HEK293 (cell line): ENCODE data around the gene NEK7.

ENCODE experiments used
- CTCF ChIA-PET: fragments of 350-600 bp; formaldehyde crosslinking; extraction: SDS; loops from one replicate; lab custom pipeline; 2021; ENCODE audit warnings: antibody characterized with exemption; lab: Yijun Ruan, JAX
- POLR2A ChIA-PET: fragments of 300-600 bp; formaldehyde crosslinking; extraction: SDS; loops from one replicate; lab custom pipeline; 2020; ENCODE audit warnings: antibody characterized with exemption, inconsistent platforms; lab: Yijun Ruan, JAX
- H3K27ac ChIP-seq: fragments of 200-500 bp; sonication (Bioruptor generic); 2 replicates; pipeline ENCODE4 v1.5.1; 2014; ENCODE audit warnings: low read depth, low read length, control low read depth, inconsistent platforms; ENCODE audit errors: extremely low read depth
- H3K36me3 ChIP-seq, 2 experiments: fragments of 200-500 bp in 1 of 2; sonication (Bioruptor generic) in 1 of 2; 1 replicate in 1 of 2; 2 replicates in 1 of 2; pipeline ENCODE4 v1.5.1; 2014 to 2017; ENCODE audit warnings: inconsistent platforms in 2 of 2, low read length in 2 of 2; ENCODE audit not compliant: control insufficient read depth in 2 of 2, insufficient read depth in 1 of 2
- H3K4me1 ChIP-seq: fragments of 200-500 bp; sonication (Bioruptor generic); 2 replicates; pipeline ENCODE4 v1.5.1; 2014; ENCODE audit warnings: mild to moderate bottlenecking, low read length, inconsistent platforms; ENCODE audit not compliant: control insufficient read depth, insufficient read depth
- H3K4me3 ChIP-seq: 2 replicates; pipeline ENCODE4 v1.5.1; 2011; ENCODE audit warnings: low read depth, mild to moderate bottlenecking, control low read depth, low read length, moderate library complexity
- H3K9me3 ChIP-seq: fragments of 200-500 bp; sonication (Bioruptor generic); 2 replicates; pipeline ENCODE4 v1.5.1; 2014; ENCODE audit warnings: low read depth, low read length, inconsistent platforms; ENCODE audit not compliant: control insufficient read depth, insufficient read depth
- BCL11A ChIP-seq: fragments of 450-650 bp; formaldehyde crosslinking; IDR thresholded peaks from 2 replicates; pipeline ENCODE4 v1.5.1; 2016; ENCODE audit warnings: low read depth, missing biosample characterization, missing genetic modification characterization
- KLF16 ChIP-seq: fragments of 450-650 bp; formaldehyde crosslinking; IDR thresholded peaks from 2 replicates; pipeline ENCODE4 v1.5.1; 2017; ENCODE audit warnings: missing biosample characterization, missing genetic modification characterization
- KLF8 ChIP-seq: fragments of 450-650 bp; formaldehyde crosslinking; IDR thresholded peaks from 2 replicates; pipeline ENCODE4 v1.5.1; 2016; ENCODE audit warnings: missing biosample characterization, missing genetic modification characterization
- ZNF10 ChIP-seq: fragments of 450-650 bp; formaldehyde crosslinking; IDR thresholded peaks from 2 replicates; pipeline ENCODE4 v1.5.1; 2017; ENCODE audit warnings: missing biosample characterization, missing genetic modification characterization
- ZNF112 ChIP-seq: fragments of 450-650 bp; formaldehyde crosslinking; IDR thresholded peaks from 2 replicates; pipeline ENCODE4 v1.5.0; 2017; ENCODE audit warnings: missing biosample characterization, missing genetic modification characterization
- ZNF140 ChIP-seq: fragments of 450-650 bp; formaldehyde crosslinking; IDR thresholded peaks from 2 replicates; pipeline ENCODE4 v1.5.1; 2016; ENCODE audit warnings: missing biosample characterization, missing genetic modification characterization
- ZNF157 ChIP-seq: fragments of 450-650 bp; formaldehyde crosslinking; IDR thresholded peaks from 2 replicates; pipeline ENCODE4 v1.5.1; 2016; ENCODE audit warnings: missing biosample characterization, missing genetic modification characterization
- ZNF16 ChIP-seq: fragments of 450-650 bp; formaldehyde crosslinking; IDR thresholded peaks from 2 replicates; pipeline ENCODE4 v1.5.1; 2016; ENCODE audit warnings: low read depth, missing biosample characterization, missing genetic modification characterization
- ZNF174 ChIP-seq: fragments of 450-650 bp; formaldehyde crosslinking; IDR thresholded peaks from 2 replicates; pipeline ENCODE4 v1.5.0; 2017; ENCODE audit warnings: missing biosample characterization, mild to moderate bottlenecking, missing genetic modification characterization
- ZNF274 ChIP-seq, 2 experiments: fragments of 200-500 bp in 1 of 2; fragments of 450-650 bp in 1 of 2; sonication (Bioruptor generic) in 1 of 2; formaldehyde crosslinking in 1 of 2; IDR thresholded peaks; 2 replicates each; pipeline versions ENCODE4 v1.5.1 to v1.6.1; 2014 to 2016; ENCODE audit warnings: borderline replicate concordance in 1 of 2, inconsistent platforms in 1 of 2, low read length in 1 of 2, missing biosample characterization in 1 of 2, missing genetic modification characterization in 1 of 2
- ZNF350 ChIP-seq: fragments of 450-650 bp; formaldehyde crosslinking; IDR thresholded peaks from 2 replicates; pipeline ENCODE4 v1.5.0; 2017; ENCODE audit warnings: missing biosample characterization, mild to moderate bottlenecking, missing genetic modification characterization
- ZNF501 ChIP-seq: fragments of 450-650 bp; formaldehyde crosslinking; IDR thresholded peaks from 2 replicates; pipeline ENCODE4 v1.5.1; 2016; ENCODE audit warnings: missing biosample characterization, missing genetic modification characterization
- ZNF510 ChIP-seq: fragments of 450-650 bp; formaldehyde crosslinking; IDR thresholded peaks from 2 replicates; pipeline ENCODE4 v1.5.1; 2018; ENCODE audit warnings: mild to moderate bottlenecking, missing genetic modification characterization, missing biosample characterization; ENCODE audit not compliant: insufficient replicate concordance
- ZNF560 ChIP-seq: fragments of 450-650 bp; formaldehyde crosslinking; IDR thresholded peaks from 2 replicates; pipeline ENCODE4 v1.5.1; 2017; ENCODE audit warnings: missing biosample characterization, missing genetic modification characterization, borderline replicate concordance
- TF ChIP-seq, protein P1 (sequence below): fragments of 450-650 bp; formaldehyde crosslinking; conservative IDR thresholded peaks from 2 replicates; pipeline ENCODE4 v1.5.1; 2016; ENCODE audit warnings: low read depth, missing biosample characterization, missing genetic modification characterization
- TF ChIP-seq, protein P2 (sequence below): fragments of 450-650 bp; formaldehyde crosslinking; IDR thresholded peaks from 2 replicates; pipeline ENCODE4 v1.5.0; 2017; ENCODE audit warnings: missing biosample characterization, missing genetic modification characterization, borderline replicate concordance
- TF ChIP-seq, protein P3 (sequence below): fragments of 450-650 bp; formaldehyde crosslinking; IDR thresholded peaks from 2 replicates; pipeline ENCODE4 v1.5.1; 2017; ENCODE audit warnings: missing biosample characterization, missing genetic modification characterization
- TF ChIP-seq, protein P4 (sequence below): fragments of 450-650 bp; formaldehyde crosslinking; IDR thresholded peaks from 2 replicates; pipeline ENCODE4 v1.5.1; 2016; ENCODE audit warnings: missing biosample characterization, missing genetic modification characterization

Gene NEK7

DNA sequence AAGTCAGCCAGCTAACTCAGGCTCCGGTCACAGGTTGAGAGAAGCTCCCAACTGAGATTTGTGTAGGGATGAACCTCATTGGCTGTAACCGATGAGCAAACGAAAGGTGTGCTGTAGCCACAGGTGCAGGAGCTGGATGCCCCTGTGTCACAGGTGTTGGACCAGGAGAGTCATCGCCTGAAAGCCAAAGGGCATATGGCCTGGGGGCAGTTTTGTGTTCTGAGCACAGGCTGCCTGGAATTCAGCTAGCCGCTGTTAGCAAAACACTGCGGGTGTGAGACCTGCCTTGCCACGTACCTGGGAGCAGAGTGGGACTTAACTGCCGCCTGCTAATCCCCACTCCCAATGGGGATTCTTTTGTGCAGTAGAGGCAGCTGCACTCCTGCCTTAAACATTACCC is 55.3 kb downstream of the NEK7 start:
- H3K9me3 ChIP-seq, result no peaks in the 10 kb centered on the region
- H3K4me1 ChIP-seq, result no peaks in the 10 kb centered on the region
- H3K4me3 ChIP-seq, result no peak overlapping the region
- peaks cover 0 to 7% of the 10 kb centered on the region in 2 experiments; a peak in 1 of 3 replicates for H3K36me3 ChIP-seq
- POLR2A ChIA-PET, result no interaction called here
- no peak overlapping the region for H3K27ac ChIP-seq
- no peak for TF ChIP-seq ZNF16
- TF ChIP-seq ZNF350 (tag by site-specific recombination), result no peak
- no peak for TF ChIP-seq ZNF140 (tag by site-specific recombination)
- TF ChIP-seq, protein P1, sequence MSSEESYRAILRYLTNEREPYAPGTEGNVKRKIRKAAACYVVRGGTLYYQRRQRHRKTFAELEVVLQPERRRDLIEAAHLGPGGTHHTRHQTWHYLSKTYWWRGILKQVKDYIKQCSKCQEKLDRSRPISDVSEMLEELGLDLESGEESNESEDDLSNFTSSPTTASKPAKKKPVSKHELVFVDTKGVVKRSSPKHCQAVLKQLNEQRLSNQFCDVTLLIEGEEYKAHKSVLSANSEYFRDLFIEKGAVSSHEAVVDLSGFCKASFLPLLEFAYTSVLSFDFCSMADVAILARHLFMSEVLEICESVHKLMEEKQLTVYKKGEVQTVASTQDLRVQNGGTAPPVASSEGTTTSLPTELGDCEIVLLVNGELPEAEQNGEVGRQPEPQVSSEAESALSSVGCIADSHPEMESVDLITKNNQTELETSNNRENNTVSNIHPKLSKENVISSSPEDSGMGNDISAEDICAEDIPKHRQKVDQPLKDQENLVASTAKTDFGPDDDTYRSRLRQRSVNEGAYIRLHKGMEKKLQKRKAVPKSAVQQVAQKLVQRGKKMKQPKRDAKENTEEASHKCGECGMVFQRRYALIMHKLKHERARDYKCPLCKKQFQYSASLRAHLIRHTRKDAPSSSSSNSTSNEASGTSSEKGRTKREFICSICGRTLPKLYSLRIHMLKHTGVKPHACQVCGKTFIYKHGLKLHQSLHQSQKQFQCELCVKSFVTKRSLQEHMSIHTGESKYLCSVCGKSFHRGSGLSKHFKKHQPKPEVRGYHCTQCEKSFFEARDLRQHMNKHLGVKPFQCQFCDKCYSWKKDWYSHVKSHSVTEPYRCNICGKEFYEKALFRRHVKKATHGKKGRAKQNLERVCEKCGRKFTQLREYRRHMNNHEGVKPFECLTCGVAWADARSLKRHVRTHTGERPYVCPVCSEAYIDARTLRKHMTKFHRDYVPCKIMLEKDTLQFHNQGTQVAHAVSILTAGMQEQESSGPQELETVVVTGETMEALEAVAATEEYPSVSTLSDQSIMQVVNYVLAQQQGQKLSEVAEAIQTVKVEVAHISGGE, result no peak
- TF ChIP-seq ZNF274 (IDR thresholded peaks at IDR 0.05; ENCODE audit: low read length), result no peak
- no peak for TF ChIP-seq ZNF274 (tag by site-specific recombination; IDR thresholded peaks at IDR 0.05; ENCODE audit: borderline replicate concordance)
- TF ChIP-seq, protein P2, sequence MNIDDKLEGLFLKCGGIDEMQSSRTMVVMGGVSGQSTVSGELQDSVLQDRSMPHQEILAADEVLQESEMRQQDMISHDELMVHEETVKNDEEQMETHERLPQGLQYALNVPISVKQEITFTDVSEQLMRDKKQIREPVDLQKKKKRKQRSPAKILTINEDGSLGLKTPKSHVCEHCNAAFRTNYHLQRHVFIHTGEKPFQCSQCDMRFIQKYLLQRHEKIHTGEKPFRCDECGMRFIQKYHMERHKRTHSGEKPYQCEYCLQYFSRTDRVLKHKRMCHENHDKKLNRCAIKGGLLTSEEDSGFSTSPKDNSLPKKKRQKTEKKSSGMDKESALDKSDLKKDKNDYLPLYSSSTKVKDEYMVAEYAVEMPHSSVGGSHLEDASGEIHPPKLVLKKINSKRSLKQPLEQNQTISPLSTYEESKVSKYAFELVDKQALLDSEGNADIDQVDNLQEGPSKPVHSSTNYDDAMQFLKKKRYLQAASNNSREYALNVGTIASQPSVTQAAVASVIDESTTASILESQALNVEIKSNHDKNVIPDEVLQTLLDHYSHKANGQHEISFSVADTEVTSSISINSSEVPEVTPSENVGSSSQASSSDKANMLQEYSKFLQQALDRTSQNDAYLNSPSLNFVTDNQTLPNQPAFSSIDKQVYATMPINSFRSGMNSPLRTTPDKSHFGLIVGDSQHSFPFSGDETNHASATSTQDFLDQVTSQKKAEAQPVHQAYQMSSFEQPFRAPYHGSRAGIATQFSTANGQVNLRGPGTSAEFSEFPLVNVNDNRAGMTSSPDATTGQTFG (tag by site-specific recombination), result no peak
- no peak for TF ChIP-seq ZNF174 (tag by site-specific recombination)
- no peak for TF ChIP-seq ZNF112
- TF ChIP-seq, protein P3, sequence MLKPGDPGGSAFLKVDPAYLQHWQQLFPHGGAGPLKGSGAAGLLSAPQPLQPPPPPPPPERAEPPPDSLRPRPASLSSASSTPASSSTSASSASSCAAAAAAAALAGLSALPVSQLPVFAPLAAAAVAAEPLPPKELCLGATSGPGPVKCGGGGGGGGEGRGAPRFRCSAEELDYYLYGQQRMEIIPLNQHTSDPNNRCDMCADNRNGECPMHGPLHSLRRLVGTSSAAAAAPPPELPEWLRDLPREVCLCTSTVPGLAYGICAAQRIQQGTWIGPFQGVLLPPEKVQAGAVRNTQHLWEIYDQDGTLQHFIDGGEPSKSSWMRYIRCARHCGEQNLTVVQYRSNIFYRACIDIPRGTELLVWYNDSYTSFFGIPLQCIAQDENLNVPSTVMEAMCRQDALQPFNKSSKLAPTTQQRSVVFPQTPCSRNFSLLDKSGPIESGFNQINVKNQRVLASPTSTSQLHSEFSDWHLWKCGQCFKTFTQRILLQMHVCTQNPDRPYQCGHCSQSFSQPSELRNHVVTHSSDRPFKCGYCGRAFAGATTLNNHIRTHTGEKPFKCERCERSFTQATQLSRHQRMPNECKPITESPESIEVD (tag by site-specific recombination), result no peak
- no peak for TF ChIP-seq ZNF510
- no peak for TF ChIP-seq ZNF560 (tag by site-specific recombination)
- TF ChIP-seq ZNF157 (tag by site-specific recombination), result no peak
- no peak for TF ChIP-seq BCL11A (tag by site-specific recombination)
- TF ChIP-seq ZNF10 (tag by site-specific recombination), result no peak
- TF ChIP-seq ZNF501 (tag by site-specific recombination), result no peak
- TF ChIP-seq, protein P4, sequence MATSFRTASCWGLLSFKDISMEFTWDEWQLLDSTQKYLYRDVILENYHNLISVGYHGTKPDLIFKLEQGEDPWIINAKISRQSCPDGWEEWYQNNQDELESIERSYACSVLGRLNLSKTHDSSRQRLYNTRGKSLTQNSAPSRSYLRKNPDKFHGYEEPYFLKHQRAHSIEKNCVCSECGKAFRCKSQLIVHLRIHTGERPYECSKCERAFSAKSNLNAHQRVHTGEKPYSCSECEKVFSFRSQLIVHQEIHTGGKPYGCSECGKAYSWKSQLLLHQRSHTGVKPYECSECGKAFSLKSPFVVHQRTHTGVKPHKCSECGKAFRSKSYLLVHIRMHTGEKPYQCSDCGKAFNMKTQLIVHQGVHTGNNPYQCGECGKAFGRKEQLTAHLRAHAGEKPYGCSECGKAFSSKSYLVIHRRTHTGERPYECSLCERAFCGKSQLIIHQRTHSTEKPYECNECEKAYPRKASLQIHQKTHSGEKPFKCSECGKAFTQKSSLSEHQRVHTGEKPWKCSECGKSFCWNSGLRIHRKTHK (tag by site-specific recombination), result no peak
- TF ChIP-seq KLF16 (tag by site-specific recombination), result no peak
- no peak for TF ChIP-seq KLF8
- TF ChIP-seq, all 188 proteins: peak for 0
- CTCF ChIA-PET, result interaction anchor here (0.5 kb wide), 1 partner anchor 687 kb away, joined by 3 read pairs; no protein-coding TSS in a partner anchor
